HG02884 (cell line): ENCODE measurements around the gene AEBP1.
A peak's percentile ranks its signal among the peaks of the same experiment; 100 is the strongest.

Source experiments
- ATAC-seq: cut with Tn5 transposase; IDR thresholded peaks from one replicate; pipeline ENCODE4 v1.9.1; 2021; ENCODE audit warnings: mild to moderate bottlenecking, moderate library complexity; ENCODE audit not compliant: unreplicated experiment

AEBP1 gene

DNA sequence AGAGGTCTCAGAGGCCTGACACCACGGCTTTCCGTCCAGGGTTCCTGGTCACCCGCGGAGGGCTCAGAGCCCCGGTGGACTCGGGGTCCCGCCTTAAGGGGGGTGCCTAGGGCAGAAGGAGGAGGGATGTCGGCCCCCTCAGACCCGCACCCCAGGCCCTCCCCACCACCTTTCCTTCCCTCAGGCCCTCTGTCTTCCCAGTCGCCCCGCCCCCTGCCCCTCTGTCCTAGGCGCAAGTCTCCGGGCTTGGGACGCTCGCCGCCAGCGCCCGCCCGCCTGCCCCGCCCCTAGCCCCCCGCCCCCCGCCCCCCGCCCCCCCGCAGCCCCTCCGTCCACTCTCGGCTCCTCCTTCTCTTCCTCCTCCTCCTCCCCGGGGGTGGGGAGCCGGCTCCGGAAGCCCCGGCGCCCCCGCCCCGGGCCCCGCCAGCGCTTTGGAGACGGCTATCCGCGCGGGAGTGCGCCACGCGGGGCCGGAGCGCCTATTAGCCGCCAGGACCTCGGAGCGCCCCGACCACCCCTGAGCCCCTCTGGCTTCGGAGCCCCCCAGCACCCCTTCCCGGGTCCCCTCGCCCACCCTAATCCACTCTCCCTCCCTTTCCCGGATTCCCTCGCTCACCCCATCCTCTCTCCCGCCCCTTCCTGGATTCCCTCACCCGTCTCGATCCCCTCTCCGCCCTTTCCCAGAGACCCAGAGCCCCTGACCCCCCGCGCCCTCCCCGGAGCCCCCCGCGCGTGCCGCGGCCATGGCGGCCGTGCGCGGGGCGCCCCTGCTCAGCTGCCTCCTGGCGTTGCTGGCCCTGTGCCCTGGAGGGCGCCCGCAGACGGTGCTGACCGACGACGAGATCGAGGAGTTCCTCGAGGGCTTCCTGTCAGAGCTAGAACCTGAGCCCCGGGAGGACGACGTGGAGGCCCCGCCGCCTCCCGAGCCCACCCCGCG lies at the start of gene AEBP1:
TSS of gene AEBP1 (plus strand) at position 423 of the 937 bp plus-strand sequence. CDS start at position 744, 321 bp downstream.
- no peak for ATAC-seq

DNA sequence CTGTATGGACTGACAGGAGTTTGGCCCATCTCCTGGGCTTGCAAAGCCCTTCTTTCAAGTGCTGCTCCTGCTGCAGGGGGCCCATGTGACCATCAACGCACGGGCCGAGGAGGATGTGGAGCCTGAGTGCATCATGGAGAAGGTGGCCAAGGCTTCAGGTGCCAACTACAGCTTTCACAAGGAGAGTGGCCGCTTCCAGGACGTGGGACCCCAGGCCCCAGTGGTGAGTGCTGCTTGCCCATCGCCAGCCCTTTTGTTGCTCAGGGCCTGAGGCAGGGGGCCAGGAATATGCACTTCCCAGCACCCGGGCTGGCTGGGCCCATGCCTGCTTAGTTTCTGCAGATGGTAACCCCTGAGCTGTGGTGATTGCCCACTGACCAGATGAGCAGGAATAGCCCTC lies 47.5 kb upstream of the AEBP1 start:
- no peak for ATAC-seq

DNA sequence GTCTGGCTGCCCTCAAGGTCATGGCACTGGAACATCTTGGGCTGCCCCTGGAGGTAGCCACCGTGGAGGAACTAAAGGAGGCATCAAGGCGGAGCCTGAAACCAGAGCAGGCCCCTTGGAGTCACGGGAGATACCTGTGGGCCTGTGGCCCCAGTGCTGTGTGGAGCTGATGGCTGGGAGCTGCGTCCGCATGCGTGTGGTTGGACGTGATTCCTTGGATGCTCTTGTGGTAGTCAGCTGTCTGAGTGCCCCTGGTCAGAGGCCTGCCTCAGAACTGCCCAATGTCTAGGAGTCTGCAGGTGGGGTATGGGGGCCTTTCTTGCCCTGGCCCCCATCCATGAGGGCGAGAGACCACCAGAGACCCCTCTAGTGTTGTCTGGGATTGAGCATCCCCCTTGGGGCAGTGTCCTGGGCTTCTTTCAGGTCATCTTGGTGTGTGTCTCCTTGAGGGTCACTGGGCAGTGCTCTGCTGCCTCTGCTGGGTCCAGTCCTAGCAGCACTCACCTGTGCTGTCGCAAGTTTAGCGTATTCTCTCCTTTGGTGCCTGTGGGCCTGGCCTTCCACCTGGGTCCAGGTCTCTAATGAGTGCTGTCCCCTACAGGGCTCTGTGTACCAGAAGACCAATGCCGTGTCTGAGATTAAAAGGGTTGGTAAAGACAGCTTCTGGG lies 46.8 kb upstream of the AEBP1 start:
- ATAC-seq = no peak

DNA sequence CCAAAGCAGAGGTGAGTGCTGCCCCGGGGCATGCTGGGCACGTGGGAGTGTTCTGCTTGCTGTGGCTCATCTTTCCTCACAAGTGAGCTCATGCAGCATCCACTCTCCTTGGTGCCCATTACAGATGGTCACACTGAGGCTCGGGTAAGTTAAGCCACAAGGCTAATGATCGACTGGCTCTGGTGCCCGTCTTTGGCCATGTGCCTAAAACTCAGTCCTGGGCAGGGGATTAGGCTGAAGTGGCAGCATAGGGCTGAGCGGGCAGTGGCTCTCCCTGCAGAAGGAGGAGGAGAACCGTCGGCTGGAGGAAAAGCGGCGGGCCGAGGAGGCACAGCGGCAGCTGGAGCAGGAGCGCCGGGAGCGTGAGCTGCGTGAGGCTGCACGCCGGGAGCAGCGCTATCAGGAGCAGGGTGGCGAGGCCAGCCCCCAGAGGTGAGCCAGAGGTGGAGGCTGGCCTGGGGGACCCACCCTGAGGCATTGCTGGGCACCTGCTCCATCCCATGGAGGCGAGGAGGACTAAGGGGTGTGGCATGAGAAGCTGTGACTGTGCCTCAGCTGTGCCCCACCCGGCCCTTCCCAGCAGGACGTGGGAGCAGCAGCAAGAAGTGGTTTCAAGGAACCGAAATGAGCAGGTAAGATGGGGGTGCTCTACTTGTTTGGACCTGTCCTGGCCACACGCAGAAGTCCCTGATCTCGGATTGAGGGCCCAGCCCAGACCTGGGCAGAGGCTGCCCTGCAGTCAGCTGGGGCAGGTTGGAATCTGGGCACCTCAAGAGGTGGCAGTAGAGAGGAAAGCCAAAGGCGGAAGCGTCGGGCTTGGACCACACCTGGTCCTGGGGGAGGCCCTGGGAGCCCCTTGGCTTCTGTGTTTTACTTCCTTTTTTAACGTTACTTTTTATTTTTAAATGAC lies 46.0 kb upstream of the AEBP1 start:
- no peak for ATAC-seq

DNA sequence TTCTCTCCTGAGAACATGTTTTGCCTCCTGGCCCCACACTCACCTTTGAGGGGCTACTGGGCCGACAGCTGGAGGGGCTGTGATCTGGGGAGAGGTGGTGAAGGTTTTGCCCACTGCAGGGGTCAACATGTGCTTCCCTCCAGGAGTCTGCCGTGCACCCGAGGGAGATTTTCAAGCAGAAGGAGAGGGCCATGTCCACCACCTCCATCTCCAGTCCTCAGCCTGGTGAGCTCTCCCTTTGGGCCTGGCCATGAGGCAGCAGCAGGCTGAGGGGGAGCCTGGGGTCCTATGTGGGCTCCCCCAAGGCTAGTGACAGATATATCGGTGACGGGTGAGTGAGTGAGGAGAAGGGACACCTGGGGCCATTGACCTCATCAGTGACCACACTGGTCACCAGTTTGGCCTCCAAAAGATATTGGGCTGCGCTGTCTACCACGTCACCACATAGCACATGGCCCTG lies 45.4 kb upstream of the AEBP1 start:
- no peak for ATAC-seq

DNA sequence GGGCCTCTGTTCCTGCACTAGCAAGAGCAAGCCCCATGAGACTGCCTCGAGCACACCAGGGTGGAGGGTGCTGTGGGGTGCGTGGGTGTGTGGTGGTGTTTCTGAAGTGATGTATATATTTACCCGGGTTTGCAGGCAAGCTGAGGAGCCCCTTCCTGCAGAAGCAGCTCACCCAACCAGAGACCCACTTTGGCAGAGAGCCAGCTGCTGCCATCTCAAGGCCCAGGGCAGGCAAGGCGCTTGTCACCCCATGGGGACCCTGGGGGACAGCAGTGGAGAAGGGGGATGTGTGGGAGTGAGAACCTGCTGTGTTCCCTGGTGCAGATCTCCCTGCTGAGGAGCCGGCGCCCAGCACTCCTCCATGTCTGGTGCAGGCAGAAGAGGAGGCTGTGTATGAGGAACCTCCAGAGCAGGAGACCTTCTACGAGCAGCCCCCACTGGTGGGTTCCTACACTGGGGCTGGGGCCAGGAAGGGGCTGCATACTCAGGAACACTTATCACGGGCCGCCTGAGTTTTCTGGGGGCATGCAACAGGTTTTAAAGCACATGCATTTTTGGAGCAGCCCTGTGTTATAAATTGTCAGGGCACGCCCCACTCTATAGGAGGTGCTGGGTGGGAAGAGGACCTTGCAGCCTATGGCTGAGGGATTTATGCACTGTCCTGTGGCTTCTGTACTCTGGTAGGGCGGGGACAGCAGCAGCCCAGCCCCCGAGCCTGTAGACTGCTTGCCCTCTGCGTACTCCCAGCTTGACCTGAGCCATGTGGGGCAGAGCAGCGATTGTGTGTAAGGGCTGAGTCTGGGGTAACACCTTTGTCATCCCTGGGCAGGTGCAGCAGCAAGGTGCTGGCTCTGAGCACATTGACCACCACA lies 44.7 kb upstream of the AEBP1 start:
- ATAC-seq = peak; percentile 72

DNA sequence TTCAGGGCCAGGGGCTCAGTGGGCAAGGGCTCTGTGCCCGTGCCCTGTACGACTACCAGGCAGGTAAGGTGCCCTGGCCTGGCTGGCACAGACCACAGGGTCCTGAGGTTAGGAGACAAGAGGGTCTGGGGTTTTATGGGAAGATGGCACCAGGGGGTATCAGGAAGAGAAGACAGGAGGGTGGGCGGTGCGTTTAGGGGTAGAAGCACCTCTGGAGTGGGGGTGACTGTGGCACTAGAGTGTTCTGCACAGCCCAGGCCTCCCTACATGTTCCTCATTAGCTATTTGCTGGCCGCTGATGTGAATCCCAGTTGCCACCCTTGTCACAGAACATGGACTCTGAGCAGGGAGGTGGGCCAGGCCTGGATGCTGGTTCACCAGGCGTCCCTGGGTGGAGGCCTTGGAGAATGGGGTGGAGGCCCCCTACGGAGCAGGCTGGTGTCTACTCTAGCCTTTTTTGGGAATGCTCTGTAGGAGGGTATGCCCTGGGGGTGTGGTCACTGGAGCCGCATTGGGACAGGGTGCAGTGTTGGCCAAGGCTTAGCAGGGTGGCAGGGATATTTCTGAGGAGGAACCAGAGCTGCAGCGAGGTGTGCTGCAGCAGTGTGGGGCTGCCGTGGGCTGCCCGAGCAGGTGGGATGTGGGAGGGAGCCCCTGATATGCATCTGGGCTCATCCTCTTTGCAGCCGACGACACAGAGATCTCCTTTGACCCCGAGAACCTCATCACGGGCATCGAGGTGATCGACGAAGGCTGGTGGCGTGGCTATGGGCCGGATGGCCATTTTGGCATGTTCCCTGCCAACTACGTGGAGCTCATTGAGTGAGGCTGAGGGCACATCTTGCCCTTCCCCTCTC lies 43.8 kb upstream of the AEBP1 start:
- no peak for ATAC-seq

DNA sequence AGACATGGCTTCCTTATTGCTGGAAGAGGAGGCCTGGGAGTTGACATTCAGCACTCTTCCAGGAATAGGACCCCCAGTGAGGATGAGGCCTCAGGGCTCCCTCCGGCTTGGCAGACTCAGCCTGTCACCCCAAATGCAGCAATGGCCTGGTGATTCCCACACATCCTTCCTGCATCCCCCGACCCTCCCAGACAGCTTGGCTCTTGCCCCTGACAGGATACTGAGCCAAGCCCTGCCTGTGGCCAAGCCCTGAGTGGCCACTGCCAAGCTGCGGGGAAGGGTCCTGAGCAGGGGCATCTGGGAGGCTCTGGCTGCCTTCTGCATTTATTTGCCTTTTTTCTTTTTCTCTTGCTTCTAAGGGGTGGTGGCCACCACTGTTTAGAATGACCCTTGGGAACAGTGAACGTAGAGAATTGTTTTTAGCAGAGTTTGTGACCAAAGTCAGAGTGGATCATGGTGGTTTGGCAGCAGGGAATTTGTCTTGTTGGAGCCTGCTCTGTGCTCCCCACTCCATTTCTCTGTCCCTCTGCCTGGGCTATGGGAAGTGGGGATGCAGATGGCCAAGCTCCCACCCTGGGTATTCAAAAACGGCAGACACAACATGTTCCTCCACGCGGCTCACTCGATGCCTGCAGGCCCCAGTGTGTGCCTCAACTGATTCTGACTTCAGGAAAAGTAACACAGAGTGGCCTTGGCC lies 43.0 kb upstream of the AEBP1 start:
- ATAC-seq = no peak

DNA sequence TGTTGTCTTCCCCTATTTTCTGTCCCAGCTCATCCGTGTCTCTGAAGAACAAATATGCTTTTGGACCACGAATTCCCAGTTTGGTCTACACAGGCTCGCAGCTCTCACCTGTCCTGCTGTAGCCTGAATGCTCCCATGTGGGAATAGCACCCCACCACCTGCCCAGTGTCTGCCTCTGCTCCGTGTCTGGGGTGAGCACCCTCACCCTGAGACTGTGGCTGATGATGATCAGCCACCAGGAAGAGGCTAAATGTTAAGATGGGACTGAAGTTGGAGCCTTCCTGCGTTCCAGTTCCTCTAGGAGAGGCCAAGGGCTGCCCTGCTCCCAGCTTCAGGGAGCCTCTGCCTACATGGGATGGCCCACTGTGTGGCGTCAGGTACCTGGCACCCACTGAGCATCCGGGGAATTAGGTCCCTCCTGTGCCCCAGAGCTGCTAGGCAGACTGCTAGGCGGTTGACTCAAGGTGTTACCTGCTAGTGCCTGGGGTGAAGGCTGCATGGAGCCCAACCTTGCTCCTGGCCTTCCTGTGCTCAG lies 42.4 kb upstream of the AEBP1 start:
- no peak for ATAC-seq

DNA sequence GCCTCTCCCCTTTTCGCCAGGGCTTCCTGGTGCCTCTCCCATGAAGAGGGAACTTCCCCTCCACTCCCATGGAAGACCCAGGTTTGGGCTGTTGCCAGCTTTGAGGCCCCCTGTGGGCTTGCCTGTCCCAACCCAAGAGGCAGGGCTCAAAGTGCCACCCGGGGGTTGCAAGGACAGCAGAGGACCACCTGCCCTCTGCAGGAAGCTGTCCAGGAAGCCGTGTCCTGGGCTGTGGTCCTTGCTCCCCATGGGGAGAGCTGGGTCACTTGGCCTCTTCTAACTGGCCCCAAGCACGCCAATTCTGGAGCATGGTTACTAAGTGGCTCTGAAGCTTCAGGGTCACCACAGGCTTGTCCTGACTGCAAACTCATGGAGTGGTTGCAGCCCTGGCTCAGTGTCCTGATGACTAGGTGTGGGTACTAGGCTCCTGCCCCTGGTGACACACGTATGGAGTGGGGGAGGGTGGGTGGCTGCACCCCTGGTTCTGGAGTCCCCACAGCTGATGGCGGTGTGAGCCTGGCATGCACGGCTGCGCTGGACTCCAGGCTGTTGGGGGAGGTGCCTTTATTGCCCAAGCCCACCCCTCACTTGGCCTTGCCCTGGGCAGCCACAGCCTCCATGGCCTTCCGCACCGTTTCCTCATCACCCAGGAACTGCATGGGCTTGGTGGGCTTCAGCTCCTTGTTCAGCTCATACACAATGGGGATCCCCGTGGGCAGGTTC lies 41.8 kb upstream of the AEBP1 start:
- no peak for ATAC-seq

DNA sequence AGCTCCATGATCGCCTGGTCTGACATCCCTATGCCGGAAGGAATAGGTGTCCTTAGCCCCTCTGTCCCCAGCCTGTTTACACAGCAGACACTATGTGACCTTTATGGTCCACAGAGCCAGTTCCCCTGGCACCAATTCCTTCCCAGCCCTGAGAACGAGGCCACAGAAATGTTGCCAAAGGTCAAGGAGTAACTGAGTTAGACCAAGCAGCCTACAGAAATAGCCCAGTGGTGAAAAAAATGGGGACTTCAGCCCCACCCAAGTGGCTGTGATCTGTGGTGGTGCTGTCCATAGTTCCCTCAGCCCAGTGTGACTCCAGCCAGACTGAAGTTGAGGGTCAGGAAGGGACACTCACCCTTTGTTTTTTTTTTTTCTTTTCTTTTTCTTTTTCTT lies 41.2 kb upstream of the AEBP1 start:
- ATAC-seq = no peak

DNA sequence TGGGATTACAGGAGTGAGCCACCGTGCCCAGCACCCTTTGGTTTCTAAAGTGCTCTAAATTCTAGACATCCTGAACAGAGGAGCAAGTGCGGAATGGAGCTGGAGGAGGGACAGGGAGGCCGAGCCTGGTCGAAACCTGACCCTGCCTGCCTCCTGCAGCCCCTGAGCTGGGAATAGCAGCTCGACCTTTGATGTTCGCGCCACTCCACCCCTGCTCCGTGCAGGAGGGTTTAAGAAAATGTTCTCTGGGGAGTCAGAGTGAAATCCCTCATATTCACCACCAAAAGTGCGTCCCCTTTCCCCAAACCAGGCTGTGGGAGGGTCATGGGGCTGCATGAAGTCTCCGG lies 40.6 kb upstream of the AEBP1 start:
- no peak for ATAC-seq

DNA sequence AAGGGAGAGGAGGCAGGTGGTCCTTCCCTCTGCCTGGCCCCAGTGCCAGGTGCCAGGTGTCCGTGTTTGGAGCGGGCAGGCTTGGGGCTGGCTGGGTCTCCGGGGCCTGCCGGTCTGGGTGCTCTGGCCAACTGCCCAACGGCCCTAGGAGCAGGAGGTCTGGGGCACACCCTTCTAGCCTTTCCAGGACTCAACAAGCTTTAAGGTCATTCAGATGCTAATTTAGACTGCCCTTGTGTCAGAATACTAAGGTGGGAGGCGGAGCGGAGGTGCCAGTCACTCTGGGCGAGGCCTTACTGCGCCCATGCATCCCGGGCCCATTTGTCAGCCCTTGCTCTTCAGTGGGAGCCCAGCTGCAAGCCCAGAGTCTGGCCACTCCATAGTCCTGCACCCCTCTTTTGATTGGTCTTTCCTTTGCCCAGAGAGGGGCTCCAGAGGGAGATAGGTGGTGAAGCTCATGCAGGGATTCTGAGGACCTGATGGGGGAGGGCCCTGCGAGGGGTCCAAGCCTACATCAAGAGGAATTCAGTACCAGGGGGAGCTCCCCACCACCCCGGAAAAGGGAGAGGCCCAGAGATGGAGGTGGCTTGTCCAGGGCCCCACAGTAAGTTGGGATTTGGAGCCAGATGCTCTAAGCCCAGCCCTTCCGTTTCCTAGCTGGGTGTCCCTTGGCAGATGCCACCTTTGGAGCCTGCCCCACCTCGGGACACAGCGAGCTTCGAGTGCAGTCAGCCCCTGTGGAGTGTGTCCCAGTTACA lies 40.1 kb upstream of the AEBP1 start:
- no peak for ATAC-seq

DNA sequence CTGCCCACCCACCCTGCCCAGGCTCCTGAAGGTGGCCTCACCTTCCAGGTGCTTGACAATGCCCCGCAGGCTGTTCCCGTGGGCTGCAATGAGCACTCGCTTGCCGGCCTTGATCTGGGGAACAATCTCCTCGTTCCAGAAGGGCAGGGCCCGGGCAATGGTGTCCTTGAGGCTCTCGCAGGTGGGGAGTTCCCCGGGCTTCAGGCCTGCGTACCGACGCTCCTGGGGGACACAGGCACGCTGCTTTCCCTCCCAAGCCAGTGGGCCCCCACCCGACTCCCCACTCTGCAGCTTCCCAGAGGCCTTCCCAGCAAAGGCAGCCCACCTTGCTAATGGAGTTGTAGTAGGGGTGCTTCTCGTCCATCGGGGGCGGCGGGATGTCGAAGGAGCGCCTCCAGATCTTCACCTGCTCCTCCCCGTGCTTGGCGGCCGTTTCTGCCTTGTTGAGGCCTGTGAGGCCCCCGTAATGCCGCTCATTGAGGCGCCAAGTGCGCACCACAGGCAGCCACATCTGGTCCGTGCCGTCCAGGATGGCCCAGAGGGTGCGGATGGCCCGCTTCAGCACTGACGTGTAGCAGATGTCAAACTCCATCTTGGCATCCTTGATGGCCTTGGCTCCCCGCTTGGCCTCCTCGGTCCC lies 39.2 kb upstream of the AEBP1 start:
- ATAC-seq = no peak

DNA sequence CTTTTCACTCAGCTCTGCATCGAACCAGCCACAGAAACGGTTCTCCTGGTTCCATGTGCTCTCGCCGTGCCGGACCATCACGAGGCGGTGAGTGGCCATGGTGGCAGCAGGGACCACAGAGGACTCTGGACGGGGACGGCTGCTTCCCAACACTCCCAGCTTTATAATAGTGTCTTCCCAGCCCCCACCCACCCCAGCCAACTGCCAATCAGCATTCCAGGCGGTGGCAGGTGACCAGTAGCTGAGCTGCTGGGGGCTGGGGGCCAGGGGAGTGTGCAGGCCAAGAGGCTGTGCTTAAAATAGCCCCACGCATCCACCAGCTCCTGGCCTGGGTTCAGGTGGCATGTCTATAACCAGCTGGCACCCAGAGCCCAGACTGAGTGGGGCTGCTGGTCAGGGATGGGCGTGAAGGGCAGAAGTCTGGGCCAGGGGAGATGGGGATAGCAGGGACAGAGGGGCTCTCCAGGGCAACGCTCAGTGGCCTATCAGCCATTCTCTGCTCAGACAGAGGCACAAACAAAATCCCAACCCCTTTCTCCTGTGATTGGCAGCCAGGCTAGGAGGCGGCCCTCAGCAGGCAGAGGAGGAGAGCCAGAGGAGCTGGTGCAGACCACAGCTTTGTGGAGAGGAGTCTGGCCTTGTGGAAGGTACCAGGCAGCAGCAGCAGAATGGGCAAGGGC lies 38.6 kb upstream of the AEBP1 start, which contains the start of gene PGAM2:
TSS of gene PGAM2 (minus strand) at position 137 of the 680 bp plus-strand sequence. CDS start at position 99, 38 bp downstream.
- ATAC-seq = no peak

DNA sequence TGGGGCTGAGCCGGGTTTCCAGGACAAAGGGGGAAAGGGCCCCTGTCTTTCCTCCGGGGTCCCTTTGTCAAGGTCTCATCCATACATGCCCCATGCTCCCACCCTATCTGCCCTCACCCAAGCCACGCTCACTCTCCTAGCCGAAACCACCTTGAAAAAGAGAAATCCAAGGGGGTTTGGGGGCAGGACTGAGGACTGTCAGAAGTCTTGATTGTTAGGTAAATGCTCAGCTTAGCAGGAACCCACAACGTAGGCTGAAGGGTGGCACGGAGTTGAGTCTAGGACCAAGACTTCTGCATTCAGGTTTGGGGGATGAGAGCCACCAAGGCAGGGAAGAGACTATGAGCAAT lies 38.1 kb upstream of the AEBP1 start:
- ATAC-seq = no peak
